ENCODE data around the gene KLHL2. TPM values are rescaled to one million over a fixed set of nuclear protein-coding genes. Genes with fewer than 3 reads are reported as not detected.
A peak's percentile ranks its signal among the peaks of the same experiment; 100 is the strongest.
"Not testable (repeated sequence)": the region's sequence is repeated elsewhere in the genome, so short reads cannot be mapped to it uniquely, and the experiment has no call there.

Gene KLHL2
- total and polyA plus RNA-seq, 5 experiments from 2014 or later = 3.5 to 23.7 (median 10.4) TPM

DNA sequence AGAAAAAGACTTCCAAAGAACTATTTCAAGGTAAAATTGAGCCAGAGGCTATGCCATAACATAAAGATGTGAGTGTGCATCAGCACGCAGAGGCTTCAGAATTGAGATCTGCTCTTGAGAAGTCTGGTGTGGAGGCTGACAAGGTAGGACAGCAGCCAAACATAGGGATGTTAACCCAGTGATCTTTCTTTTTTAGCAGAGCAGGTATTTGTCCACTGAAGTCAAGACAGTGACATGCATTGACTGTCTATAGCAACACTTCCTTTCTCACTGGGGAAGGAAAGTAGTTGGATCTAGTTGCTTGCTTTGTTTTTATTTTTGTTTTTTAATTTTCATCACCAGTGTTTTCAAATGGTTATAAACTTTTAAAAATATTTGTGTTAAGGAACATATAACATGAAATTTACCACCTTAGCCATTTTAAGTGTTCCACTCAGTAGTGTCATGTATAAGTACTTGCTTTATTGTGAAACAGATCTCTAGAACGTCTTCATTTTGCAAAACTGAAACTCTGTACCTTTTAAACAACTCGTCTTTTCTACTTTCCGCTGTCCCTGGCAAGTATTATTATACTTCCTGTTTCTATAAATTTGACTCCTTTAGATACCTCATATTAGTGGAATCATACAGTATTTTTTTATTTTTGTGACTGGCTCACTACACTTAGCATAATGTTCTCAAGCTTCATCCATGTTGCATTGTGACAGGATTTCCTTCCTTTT, 79.4 kb downstream of the KLHL2 start:
- Mint-ChIP-seq H3K27ac (peak overlapping the region in 9 of 10 donors; percentile 4 to 86 (median 68)), H3K36me3 (peaks cover 7 to 25% (median 25%) of the 10 kb centered on the region in 3 donors), H3K4me1 (peaks cover 19 to 45% (median 35%) of the 10 kb centered on the region in 4 donors), H3K4me3 (peak overlapping the region in 9 of 10 donors; percentile 8 to 69 (median 47))
- DNase-seq, H3K27me3 Mint-ChIP-seq, H3K9me3 Mint-ChIP-seq, POLR2A ChIA-PET: not testable (repeated sequence)
- ATAC-seq = peak in 1 of 2 donors; percentile 44

DNA sequence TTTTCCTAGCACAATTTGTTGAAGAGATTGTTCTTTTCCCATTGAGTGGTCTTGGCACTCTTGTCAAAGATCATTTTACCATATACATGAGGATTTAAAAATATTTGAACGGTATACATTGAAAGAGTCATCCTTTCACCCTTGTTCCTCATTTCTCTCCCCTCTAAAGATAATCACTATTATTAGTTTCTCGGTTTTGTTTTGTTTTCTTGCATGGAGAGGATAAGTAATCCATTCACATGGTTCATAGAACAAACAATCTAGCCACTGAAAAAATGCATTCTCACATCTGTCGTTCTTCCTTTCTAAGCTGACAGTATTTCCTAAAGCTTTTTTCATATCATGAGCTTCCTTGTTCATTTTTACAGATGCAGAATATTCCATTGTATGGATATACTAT, 80.9 kb downstream of the KLHL2 start:
- Mint-ChIP-seq H3K27me3 (no peaks in the 10 kb centered on the region), H3K4me3 (no peak overlapping the region), H3K36me3 (peaks cover 7 to 22% (median 21%) of the 10 kb centered on the region in 3 donors), H3K27ac (peak overlapping the region in 3 of 10 donors; percentile 38 to 81 (median 51)), H3K9me3 (peaks cover 0 to 3% (median 0%) of the 10 kb centered on the region in 9 donors), H3K4me1 (peaks cover 19 to 45% (median 35%) of the 10 kb centered on the region in 4 donors)
- no peak for DNase-seq
- no peak for ATAC-seq
- POLR2A ChIA-PET = no interaction called here

DNA sequence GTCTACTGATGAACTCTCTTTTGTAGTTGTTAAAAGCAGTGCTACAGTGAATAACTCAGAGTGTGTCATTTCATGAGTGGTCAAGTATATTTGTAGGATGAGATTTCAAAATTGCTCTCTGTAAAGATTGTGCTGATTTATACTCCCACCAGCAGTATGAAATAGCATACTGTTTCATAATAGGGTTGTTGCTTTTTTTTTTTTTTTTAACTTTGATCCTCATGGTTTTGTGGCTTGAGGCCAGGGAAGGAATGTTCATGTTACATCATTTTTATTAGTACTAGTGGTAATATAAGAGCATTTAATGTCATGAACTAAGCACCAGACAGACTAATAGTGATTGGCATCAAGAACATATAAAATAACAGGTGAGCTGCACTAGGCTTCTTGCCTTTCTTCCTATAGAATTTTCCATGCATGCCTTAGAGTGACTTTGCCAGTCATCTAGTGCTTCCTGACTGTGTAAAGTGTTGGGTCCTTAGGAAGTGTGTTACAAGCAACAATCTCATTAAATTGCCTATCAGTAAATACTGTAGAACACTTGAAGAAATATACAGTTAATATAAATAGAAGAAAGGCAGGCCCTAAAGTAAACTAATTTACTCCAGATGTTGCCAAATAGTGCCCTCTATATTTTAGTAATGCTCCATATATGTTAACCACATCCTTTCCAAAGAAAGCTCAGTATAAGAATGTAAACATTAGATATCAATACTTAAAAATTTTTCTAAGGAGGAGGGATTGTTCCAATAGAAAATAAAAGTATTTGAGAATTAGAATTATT, 81.5 kb downstream of the KLHL2 start:
- Mint-ChIP-seq H3K4me3 (no peak overlapping the region), H3K36me3 (peaks cover 7 to 21% (median 21%) of the 10 kb centered on the region in 3 donors), H3K27me3 (no peaks in the 10 kb centered on the region), H3K9me3 (peaks cover 0 to 3% (median 0%) of the 10 kb centered on the region in 9 donors), H3K27ac (peak overlapping the region in 2 of 10 donors; percentile 58 to 81), H3K4me1 (peaks cover 19 to 46% (median 35%) of the 10 kb centered on the region in 4 donors)
- ATAC-seq = no peak
- POLR2A ChIA-PET = no interaction called here
- DNase-seq = no peak

DNA sequence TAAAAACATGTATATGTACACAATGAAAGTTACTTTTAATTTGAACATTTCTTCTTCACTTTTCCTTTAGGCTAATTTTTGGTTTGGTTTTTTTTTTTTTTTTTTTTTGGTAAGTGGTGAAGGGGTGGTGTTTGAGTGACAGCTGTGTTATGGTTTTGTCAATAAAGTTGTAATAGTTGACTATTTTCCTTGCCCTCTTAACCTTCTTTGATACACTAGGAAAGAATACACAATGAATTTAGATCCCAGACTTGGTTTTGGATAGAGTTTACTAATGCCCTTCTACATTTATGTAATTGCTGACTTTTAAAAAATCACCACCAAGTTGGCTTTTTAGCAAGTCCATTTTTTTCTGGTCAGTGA, 82.0 kb downstream of the KLHL2 start:
- DNase-seq = no peak
- POLR2A ChIA-PET = no interaction called here
- peak overlapping the region in 2 of 10 donors; percentile 25 to 61 for H3K27ac Mint-ChIP-seq
- no peak overlapping the region for H3K4me3 Mint-ChIP-seq
- peaks cover 5 to 20% (median 18%) of the 10 kb centered on the region in 3 donors for H3K36me3 Mint-ChIP-seq
- peaks cover 0 to 2% (median 0%) of the 10 kb centered on the region in 9 donors for H3K9me3 Mint-ChIP-seq
- peaks cover 19 to 52% (median 40%) of the 10 kb centered on the region in 4 donors for H3K4me1 Mint-ChIP-seq
- no peak for ATAC-seq
- H3K27me3 Mint-ChIP-seq = no peaks in the 10 kb centered on the region

- no peaks in the 10 kb centered on the region for H3K9me3 Mint-ChIP-seq
- no peak overlapping the region for H3K4me3 Mint-ChIP-seq
- no peaks in the 10 kb centered on the region for H3K27me3 Mint-ChIP-seq
- peaks cover 21 to 44% (median 34%) of the 10 kb centered on the region in 4 donors for H3K4me1 Mint-ChIP-seq
- POLR2A ChIA-PET = no interaction called here
- no peak overlapping the region for H3K27ac Mint-ChIP-seq
- DNase-seq (no peak), ATAC-seq (no peak)
- peaks cover 2 to 34% (median 15%) of the 10 kb centered on the region in 3 donors for H3K36me3 Mint-ChIP-seq
Observed at GRCh38 chr4:165293061-165293460, 85.7 kb downstream of the KLHL2 start.

DNA sequence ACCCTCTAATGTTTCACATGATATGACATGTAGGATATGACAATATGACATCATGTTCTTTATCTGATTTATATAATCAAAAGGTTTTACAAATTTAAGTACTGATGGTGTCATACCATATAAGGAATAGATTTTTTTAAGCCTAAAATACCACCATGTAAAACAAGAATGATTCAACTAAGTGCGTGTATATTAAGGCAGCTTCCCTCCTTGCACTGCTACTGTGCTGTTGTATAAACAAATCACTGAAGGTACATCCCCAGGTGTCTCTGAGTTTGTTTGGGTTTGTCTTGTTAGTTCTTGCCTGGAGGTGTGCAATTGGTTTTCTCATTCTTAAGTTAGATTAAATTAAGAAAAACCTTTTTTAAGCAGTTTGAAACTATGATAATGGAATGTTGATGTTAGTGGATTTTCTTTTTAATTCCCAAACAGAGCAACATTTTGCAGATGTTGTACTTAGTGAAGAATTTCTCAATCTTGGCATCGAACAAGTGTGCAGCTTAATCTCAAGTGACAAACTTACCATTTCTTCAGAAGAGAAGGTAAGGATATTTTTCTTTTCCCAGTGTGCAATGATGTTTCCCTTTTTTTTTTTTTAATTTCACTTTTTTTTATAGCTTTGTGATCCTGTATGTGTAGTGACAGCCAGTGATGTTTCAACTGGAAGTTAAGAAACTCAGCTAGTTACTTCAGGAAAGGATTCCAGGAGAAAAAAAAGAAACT, 86.7 kb downstream of the KLHL2 start:
- H3K9me3 Mint-ChIP-seq = no peaks in the 10 kb centered on the region
- DNase-seq (no peak), ATAC-seq (peak in 1 of 2 donors; percentile 26)
- peaks cover 5 to 43% (median 17%) of the 10 kb centered on the region in 3 donors for H3K36me3 Mint-ChIP-seq
- peak overlapping the region in 9 of 10 donors; percentile 19 to 89 (median 69) for H3K27ac Mint-ChIP-seq
- POLR2A ChIA-PET = no interaction called here
- peaks cover 14 to 35% (median 26%) of the 10 kb centered on the region in 4 donors for H3K4me1 Mint-ChIP-seq
- H3K4me3 Mint-ChIP-seq = peak overlapping the region in 5 of 10 donors; percentile 52 to 77 (median 65)
- no peaks in the 10 kb centered on the region for H3K27me3 Mint-ChIP-seq

- ATAC-seq = peak; percentile 89 to 98
- Mint-ChIP-seq H3K36me3 (peaks cover 5 to 51% (median 23%) of the 10 kb centered on the region in 3 donors), H3K27ac (peak overlapping the region; percentile 58 to 89 (median 78)), H3K4me1 (peaks cover 14 to 36% (median 25%) of the 10 kb centered on the region in 4 donors), H3K9me3 (no peaks in the 10 kb centered on the region), H3K27me3 (no peaks in the 10 kb centered on the region), H3K4me3 (peak overlapping the region; percentile 52 to 86 (median 67))
- DNase-seq = peak in 8 of 10 donors; percentile 12 to 62 (median 35)
- POLR2A ChIA-PET = interaction anchor here (0.6 to 1.1 kb wide), 2 partner anchors 36 to 39 kb away, joined by 3 read pairs; no protein-coding TSS in a partner anchor
Observed at GRCh38 chr4:165294907-165295306, 87.5 kb downstream of the KLHL2 start.

DNA sequence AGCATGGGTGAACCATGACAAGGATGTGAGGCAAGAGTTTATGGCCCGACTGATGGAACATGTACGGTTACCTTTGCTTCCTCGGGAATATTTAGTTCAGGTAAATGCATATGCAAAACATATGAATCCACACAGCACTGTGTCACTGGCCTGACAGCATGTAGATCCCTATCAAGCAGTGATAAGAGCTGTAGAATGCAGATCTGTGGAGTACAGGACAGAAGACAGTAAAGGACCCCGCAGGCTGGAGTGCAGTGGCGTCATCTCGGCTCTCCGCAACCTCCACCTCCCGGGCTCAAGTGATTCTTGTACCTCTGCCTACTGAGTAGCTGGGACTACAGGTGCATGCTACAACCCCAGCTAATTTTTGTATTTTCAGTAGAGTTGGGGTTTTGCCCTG, 90.3 kb downstream of the KLHL2 start:
- DNase-seq (no peak), ATAC-seq (no peak)
- Mint-ChIP-seq H3K27ac (peak overlapping the region in 2 of 10 donors; percentile 13 to 25), H3K4me3 (no peak overlapping the region), H3K9me3 (no peaks in the 10 kb centered on the region), H3K36me3 (peaks cover 5 to 40% (median 26%) of the 10 kb centered on the region in 3 donors), H3K27me3 (no peaks in the 10 kb centered on the region), H3K4me1 (peaks cover 16 to 47% (median 39%) of the 10 kb centered on the region in 4 donors)
- POLR2A ChIA-PET = no interaction called here

GRCh38 chr4:165299399-165300060, 92.2 kb downstream of the KLHL2 start:
- DNase-seq (no peak), ATAC-seq (no peak)
- Mint-ChIP-seq H3K4me1 (peaks cover 19 to 48% (median 37%) of the 10 kb centered on the region in 4 donors), H3K4me3 (peak overlapping the region in 1 of 10 donors; percentile 8), H3K36me3 (peaks cover 5 to 46% (median 26%) of the 10 kb centered on the region in 3 donors), H3K9me3 (no peaks in the 10 kb centered on the region), H3K27me3 (no peaks in the 10 kb centered on the region), H3K27ac (peak overlapping the region in 3 of 10 donors; percentile 14 to 72 (median 19))
- POLR2A ChIA-PET = no interaction called here

GRCh38 chr4:165301833-165302232, 94.5 kb downstream of the KLHL2 start:
- peak overlapping the region; percentile 63 to 88 (median 84) for H3K4me3 Mint-ChIP-seq
- POLR2A ChIA-PET = no interaction called here
- ATAC-seq (peak; percentile 59 to 73), DNase-seq (peak in 2 of 10 donors; percentile 22 to 32)
- H3K27ac Mint-ChIP-seq = peak overlapping the region; percentile 81 to 93 (median 90)
- no peaks in the 10 kb centered on the region for H3K9me3 Mint-ChIP-seq
- no peaks in the 10 kb centered on the region for H3K27me3 Mint-ChIP-seq
- peaks cover 5 to 46% (median 28%) of the 10 kb centered on the region in 3 donors for H3K36me3 Mint-ChIP-seq
- peaks cover 11 to 30% (median 23%) of the 10 kb centered on the region in 4 donors for H3K4me1 Mint-ChIP-seq

DNA sequence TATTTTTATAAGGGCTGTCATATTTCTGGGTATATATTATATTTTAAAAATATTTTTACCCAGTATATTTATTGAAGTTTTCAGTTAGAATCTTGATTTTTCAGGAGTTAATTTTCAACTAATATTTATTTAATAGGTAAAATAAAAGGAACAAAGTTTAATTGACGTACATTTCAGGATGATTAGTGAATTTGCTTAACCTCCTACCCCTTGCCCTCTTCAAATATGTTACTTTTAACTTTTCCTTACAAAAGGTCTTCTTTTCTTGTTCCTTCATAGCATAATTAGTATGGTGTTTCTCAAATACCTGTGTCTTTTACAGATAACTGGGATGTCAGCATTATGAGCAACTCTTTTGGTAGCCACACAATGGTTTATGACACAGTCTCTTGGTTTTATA, 95.3 kb downstream of the KLHL2 start:
- Mint-ChIP-seq H3K4me1 (peaks cover 11 to 30% (median 23%) of the 10 kb centered on the region in 4 donors), H3K4me3 (peak overlapping the region in 1 of 10 donors; percentile 46), H3K27me3 (no peaks in the 10 kb centered on the region), H3K27ac (peak overlapping the region in 3 of 10 donors; percentile 23 to 80 (median 79)), H3K9me3 (no peaks in the 10 kb centered on the region), H3K36me3 (peaks cover 5 to 43% (median 24%) of the 10 kb centered on the region in 3 donors)
- POLR2A ChIA-PET = no interaction called here
- ATAC-seq (no peak), DNase-seq (no peak)

DNA sequence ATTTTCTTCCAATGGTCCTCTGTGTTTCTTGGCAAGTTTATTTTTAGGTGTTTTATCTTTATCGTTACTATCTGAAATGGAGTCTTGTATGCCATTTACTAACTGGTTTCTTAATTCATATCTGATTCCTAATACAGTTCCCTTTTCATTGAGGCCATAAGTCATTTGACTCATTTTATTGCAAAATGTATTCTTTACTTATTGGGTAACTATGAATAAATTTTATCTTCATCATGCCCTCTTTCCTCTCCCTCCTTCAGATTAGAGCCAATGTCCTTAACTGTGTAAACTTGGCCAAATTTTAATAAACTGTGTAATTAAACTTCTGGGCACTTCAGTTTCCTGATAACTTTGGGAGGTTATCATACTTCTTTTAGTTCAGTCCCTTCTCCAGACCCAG, 100.8 kb downstream of the KLHL2 start:
- Mint-ChIP-seq H3K27ac (no peak overlapping the region), H3K9me3 (no peaks in the 10 kb centered on the region), H3K36me3 (peaks cover 4 to 58% (median 21%) of the 10 kb centered on the region in 3 donors), H3K27me3 (no peaks in the 10 kb centered on the region), H3K4me1 (peaks cover 0 to 9% (median 3%) of the 10 kb centered on the region in 4 donors), H3K4me3 (no peak overlapping the region)
- no peak for DNase-seq
- no peak for ATAC-seq
- POLR2A ChIA-PET = no interaction called here
